Bone marrow (tissue), 2 donors: ENCODE results near the gene MTERF2.

Experiments used
- DNase-seq, 2 donors: peaks; one replicate each; lab custom pipeline; 2025; lab: John Stamatoyannopoulos, UW

The MTERF2 gene

DNA sequence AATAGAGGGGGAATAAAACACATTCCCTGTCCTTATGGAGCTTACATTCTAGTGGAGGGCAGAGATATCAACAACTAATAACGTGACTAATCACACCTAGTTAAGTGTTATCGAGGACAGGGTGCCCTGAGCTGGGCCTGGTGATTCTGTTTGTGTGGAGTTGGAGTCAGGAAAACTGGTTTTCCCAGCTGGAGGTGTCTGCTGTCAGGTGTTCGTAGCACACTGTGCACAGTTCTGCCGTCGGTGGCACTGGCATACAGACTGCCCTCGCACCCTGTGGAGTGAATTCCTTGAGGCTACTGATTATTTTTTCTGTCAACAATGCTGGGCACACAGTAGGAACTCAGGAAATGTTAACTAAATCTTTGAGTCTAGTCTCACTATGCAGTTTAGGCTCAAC lies 900 bp upstream of the MTERF2 start:
- no peak for DNase-seq

DNA sequence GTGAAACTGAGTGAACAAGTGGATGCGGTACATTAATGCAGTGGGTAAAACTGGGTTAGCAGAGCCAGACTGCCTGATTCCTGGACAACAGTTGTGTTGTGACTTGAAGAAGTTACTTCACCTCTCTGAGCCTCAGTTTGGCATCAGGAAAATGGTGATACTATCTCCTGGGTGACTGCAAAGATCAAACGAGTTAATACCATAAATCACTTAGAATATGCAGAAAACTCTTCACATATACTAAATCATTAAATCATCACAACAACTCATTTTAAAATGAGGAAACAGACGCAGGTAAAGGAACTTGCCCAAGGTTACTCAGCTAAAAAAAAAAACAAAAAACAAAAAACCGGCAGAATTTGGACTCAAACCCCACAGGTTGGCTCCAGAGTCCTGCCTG lies 811 bp downstream of the MTERF2 start:
- DNase-seq: no peak

DNA sequence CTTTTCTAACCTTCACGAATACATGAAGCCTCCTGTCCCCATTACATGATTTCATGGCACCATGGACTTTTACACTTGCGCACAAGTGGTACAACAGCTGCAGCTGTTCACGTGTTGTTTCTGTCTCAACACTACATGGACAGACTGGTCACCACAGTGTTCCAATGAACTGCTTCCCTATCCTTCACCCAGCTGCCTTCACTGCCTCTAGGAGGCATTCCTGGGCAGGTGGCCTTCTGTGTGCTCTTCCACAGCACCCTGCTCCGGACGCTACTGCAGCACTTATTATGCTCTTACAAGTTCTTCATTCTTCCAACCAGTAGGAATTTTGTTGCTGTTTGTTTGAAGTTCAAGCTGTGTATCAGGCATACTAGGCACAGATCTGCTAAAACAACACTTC lies 1.5 kb downstream of the MTERF2 start:
- DNase-seq: no peak

DNA sequence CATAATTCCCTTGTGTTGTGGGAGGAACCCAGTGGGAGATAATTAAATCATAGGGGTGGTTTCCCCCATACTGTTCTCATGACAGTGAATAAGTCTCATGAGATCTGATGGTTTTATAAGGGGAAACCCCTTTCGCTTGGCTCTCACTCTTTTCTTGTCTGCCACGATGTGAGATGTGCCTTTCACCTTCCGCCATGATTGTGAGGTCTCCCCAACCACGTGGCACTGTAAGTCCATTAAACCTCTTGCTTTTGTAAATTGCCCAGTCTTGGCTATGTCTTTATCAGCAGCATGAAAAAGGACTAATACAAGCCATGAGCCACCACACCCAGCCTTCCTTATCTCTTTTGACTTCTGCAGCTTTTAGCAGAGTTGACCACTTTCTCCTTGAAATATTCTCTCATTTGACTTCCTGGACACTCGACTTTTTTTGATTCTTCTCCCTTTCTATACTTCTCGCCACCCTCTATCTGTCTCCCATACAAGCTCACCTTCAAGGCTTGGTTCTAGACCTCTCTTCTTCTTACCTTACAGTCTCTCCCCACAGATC lies 2.3 kb downstream of the MTERF2 start:
- DNase-seq: no peak

DNA sequence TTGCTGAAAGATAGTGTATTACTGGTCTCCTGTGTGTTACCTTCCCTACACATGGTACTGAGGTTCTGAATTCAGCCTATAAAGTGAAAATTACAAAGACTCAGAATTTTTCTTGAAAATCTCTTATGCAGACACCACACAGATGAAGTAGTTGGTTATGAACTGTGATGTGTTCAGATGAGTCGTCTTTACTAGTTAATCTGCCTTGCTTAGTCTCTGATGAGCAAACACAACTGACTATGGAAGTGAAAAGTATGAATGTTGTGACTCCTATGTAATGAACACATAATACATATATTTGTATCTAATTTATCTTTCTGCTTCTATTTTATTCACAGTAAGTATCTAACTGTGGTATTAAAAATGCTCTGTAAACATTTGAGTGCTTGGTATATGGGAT lies 4.7 kb downstream of the MTERF2 start:
- no peak for DNase-seq

DNA sequence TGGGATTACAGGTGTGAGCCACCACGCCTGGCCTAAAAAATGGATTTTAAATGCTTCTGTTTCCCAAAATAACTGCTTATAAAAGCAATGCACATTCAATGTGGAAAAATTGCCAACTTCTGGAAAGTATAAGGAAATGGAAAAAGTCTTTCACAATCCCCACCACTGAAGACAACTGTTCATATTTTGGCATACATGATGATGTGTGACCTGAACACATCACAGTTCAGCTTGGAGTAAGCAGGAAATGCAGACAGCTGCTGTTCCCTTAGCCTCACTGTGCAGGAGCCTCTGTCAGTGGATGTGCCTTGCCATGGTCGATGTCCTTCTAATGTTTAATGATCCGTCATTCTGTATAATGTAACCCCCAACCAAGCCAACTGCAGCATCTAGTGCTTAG lies 5.2 kb downstream of the MTERF2 start:
- DNase-seq: no peak

DNA sequence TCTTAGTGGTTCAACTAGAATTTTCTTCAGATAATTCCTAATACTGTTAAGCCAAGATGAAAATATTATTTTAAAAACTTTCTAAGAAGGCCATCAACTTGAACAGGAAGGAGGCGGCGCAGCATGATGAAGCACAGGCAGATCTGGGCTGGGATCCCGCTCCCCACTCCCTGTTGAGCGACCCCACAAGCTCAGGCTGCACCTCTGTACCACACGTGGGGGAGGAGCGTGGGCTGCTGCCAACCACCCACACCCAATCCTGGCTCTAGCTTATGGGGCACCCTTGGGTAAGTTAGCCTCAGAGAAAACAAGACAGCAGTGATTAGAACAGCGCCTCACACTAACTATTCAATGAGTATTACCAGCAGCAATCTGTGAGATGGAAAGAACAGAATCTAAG lies 6.0 kb downstream of the MTERF2 start:
- no peak for DNase-seq

DNA sequence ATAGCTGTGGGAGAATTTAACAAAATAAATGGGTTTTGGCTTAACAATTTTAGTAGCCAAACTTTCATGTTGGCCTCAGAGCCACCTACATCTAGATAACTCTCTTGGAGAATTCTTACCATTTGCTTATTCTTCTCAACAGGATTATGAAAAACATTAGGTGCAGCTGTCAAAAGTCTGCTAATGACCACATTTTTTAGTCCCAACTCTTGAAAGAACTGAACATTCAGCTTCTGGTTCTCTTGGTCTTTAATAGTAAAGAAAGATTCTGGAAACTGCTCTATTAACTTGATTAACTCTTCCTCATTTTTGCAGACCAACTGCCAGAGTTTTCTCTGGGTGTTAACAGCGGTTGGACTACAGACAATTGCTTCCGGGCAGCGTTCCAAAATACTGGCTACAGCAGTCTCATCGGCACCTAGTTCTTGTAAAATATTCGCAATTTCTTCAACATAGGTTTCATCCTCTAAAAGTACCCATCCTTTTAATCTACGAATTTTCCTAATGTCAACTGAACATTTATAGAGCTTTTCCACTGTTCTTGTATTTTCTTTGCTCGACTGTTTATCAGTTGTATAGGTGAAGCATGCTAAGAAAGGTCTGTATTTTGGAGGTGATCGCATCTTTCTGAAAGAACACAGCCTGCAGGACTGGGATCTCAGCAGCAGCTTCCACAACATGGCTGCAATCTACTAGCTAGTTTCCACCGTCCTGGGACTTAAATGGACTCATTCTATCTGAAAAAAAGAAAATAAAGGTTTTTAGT lies 8.7 kb downstream of the MTERF2 start:
- no peak for DNase-seq

DNA sequence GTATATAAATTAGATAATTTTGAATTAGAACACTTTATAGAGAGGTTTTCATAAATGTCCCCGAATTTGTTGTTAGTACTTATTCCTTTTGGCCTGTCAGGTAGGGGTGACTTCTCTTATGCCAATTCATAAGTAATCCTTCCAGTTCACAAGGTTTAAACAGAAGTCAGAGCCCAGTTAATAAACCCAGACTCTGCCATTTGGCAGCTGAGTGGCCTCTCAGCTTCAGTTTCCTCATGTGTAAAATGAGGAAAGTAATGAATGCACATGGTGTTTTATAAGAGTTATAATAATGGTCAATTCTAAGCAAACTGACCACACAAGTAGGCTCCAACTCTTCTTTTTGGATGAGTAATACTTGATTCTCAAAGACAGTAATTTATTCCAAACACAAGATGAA lies 10.3 kb downstream of the MTERF2 start:
- no peak for DNase-seq

DNA sequence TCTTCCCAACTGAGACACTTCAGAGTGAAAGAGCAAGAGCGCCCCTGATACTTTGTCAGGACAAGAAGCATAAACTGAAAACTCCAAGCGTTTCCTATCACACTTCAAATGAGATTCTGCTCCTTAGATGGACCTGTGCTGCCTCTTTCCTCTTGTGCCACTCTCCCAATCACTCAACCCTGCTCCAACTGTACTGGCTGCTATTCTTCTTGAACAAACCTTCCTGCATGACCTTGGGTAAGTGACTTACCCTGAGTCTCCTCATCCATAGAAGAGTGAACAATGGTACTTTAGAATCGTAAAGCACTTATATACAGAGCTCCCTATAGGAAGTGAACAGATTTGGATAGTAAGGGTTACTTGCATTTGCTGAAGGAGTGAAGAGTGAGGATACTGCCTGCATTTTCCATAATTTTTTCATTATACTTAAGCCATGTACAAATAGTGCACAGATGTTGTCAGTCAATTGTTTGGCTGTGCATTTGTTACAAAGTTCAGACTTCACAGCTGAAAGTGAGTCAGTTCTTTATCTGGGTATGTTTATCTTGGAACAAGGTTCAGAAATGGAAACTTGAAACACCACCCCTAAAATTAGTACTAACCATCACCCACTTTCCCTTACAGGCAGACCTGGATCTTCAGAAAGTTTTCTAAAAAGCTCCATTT lies 10.8 kb downstream of the MTERF2 start:
- no peak for DNase-seq

DNA sequence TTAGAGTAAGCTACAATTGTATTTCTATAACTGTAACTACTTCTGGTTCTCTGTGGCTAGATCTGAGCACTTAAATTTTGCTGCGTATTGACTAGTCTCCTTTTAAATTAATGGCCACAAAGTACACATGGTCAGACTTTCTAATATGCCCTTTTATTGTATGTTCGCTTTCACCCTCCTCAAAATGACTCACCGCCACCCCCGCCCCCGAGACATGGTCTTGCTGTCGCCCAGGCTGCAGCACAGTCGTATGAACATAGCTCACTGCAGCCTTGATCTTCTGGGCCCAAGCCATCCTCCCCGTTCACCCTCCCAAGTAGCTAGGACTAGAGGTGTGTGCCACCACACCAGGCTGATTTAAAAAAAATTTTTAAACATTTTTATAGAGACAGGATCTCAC lies 11.8 kb downstream of the MTERF2 start:
- no peak for DNase-seq

DNA sequence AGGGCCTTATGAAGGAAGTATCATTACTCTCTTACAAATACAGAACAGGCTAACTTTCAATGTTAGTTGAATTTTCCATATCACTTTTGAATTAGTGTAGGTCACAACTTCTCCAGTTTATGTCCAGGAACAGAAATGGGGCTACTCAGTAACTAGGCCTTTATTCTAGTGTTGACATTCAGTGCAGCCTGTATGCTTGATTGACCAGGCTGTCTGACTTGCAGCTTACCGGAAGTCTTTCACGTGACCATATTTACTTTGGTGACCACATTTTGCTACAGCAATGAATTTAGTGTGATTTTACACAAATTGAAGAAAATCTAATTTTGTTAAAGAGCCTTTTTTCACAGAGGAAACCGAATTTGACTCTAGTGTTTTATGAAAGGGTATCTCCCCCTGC lies 12.4 kb downstream of the MTERF2 start:
- no peak for DNase-seq

DNA sequence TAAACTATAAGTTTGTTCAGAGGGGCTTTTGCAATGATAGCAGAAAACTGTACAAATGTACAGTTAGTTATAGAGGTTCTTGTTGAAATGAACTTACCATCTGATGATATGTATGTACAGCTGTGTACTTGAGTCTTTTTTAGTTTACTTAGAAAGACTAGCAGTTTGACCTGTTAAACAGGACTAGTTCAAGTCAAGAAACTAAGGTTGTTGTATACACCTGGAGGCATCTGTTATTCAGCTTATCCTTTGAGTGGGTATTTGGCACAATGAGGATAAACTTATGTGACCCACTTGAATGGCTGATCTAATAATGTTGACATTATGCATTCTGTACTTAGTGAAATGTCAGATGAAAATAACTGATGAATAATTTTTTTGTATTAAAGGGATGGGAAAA lies 13.4 kb downstream of the MTERF2 start:
- no peak for DNase-seq

DNA sequence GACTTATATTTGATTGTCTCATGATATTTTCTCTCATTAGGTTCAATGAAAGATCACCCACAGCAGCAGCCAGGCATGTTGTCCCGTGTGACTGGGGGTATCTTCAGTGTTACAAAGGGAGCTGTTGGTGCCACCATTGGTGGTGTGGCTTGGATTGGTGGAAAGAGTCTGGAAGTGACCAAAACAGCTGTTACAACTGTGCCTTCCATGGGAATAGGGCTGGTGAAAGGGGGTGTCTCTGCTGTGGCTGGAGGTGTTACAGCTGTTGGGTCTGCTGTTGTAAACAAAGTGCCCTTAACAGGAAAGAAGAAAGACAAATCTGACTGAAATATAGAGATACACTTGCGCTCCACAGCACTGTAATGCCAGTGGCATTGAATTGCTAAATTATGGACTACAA lies 15.9 kb downstream of the MTERF2 start:
- DNase-seq: no peak

DNA sequence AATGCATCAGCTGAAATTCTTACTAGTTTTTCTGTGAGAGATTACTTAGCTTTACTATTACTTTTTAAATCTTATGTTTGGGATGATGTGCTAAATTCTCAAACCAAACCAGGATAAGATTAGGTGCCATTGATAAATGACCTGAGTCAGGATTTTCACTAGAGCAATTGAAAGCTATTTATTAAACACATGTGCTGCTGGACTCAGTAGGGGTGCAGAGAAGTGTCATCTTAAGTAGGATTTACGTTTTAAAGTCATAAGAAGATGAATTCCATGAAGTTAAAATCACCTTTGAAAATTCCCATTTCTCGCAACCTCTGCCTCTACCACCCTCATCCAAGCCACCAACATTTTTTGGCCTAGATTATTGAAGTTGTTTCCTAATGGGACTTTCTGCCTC lies 22.4 kb downstream of the MTERF2 start:
- DNase-seq: no peak

DNA sequence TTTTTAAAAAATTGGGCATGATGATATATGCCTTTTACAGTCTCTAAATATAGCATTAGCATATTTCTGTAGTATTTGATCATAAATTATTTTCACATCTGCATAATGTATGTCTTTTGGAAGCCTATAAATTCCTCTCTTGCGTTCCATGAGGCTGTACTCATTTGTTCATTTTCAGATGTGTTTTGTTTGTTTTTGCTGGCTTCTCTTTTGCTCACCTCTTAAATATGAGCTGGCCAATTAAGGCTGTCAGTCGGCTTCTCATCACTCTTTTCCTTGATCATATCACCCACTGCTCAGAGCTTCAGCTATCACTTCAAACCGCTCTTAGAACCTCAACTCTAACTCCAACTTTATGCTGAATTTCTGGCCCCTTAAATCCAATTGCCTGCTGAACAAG lies 24.7 kb downstream of the MTERF2 start:
- DNase-seq: no peak

DNA sequence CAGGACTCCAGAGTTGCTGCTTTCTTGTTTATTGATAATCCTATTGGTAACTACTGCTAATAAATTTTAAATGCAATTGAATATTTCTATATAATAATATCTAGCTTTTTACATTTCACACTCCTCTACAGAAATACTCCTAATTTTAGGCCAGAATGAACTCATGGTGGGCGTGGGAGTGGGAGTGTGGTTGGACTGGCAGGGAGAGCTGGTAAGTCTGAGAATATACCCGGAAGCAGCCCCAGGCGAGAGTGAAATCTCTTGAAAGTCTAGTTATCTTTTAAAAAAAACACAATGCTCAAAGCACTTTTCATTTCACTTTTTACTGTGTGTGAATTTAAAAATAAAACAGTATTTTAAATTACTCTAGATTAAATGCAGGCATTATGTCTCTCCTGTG lies 26.5 kb downstream of the MTERF2 start:
- peak in 1 of 2 donors; percentile 24 for DNase-seq

DNA sequence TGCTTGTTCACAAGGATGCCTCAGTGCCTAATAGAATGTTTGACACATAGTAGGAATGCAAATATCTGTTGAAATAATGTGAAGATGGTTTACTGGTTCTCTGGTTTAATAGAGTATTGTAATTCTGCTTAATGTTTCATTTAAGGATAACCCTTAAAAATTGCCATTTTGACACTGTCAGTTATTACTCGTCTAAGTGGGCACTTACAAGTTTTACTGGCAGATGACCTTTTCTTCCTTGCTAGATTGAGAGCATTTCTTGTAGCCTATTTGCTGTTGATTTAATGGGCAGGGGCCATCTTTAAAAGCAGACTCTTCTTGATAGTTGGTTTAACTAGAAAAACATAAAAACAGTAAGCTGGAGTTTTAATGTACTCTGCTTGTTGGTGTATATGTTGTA lies 29.4 kb downstream of the MTERF2 start:
- no peak for DNase-seq

DNA sequence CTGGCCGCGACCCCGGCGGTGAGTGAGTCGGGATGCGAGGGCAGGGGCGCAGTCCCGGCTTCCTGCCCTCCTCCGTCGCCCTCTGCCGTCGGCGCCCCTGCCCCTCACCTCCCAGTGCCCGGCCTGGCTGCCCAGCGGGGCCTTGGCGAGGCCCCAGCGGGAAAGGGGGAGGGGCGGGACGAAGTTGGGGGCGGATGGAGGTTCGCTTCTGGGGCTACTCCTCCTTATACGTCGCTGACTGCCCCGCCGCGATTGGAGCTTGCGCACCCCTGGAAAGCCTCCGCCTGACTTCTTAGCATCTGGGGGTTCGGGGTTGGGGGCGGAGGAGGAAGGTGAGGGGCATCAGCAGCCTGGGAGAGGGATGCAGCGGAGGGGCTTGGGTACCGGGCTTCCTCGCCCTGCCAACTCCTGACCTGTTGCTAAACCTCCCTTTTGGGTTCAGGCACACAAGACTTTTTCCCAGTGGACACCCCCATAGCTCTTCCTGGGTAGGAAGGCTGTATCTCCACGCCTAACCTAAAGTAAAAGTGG lies 30.8 kb downstream of the MTERF2 start:
- no peak for DNase-seq

DNA sequence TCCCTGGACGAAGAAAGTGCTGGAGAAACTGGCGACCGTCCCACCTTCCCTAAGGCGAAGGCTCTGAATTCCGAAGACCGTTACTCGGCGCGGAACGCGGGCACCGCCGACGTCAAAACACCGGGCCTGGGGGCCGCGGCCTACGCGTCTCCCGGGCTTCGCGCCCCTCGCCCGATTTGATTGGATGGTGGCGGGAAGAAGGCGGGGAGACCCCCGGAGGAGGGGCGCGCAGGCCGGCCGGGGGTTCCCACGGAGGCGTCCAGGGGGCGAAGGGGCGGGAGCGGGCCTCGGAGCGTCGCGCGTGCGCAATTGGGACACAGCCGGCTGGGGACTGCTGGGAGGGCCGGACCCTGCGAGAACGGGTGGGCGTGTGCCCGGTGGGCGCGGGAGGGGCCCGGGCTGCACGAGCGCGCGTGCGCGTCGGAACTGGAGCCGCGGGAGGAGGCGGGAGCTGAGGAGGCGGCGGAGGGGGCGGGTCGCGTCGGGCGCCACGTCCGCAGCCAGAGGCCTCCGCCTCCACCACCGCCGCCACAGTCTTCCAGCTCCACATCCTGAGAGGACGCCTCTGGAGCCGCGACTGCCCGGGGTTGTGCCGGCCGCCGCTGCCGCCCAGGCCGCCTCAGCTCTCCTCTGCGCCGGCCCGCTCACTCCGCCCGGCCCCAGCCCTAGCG lies 31.4 kb downstream of the MTERF2 start, which contains the start of gene TMEM263:
Gene TMEM263 (plus strand): TSS at position 531 of the 671 bp plus-strand sequence. CDS start 11,210 bp downstream, outside the sequence.
- peak; percentile 46 to 94 for DNase-seq

DNA sequence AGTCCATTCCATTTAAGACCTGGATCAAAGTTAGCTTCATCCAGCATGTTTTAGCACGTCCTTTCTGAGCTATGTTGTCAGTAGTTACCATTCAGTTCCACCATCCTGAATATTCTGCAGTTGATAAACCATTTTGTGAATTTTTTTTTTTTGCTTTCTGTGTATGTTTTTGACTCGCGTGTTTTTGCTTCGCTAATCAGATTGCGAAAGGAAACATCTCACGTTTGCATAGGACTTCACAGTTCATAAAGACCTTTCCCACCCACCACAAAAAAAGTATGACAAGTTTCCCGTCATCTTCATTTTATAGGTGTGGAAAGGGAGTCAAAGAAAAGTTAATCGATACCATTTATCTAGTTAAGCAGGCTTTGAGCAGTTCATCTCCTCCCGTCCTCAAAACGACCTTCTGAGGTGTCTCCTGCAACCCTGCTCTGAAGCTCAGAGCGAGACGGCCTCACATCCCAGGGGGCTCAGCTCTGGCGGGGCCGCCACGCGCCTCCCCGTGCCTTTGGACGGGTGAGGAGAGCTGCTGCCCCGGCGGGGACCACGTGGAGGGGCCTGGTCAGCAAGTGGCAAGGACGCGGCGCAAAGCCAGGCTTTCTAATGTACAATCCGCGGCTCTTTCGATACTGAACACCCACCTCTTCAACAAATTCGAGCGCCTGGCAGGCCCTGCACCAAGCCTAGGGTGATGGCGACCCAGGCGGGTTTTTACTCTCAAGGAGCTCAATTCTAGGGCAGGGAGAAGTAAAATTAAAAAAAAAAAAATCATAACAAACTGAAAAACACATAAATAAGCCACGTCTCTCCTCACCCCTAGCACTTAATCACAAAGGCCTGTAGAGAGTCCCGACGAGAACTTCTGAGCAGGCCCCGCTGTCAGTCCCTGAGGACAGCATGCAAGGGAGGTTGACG lies 32.2 kb downstream of the MTERF2 start:
- no peak for DNase-seq
